OCI-LY1 (cell line): ENCODE measurements around the gene PRKG1.
"Not testable (repeated sequence)": the region's sequence is repeated elsewhere in the genome, so short reads cannot be mapped to it uniquely, and the experiment has no call there.

Source experiments
- H2AFZ ChIP-seq: fragments of 200-600 bp; sonication (generic), shearing (Covaris generic); 2 replicates; pipeline ENCODE4 v1.6.0; 2014; ENCODE audit warnings: antibody characterized with exemption, mild to moderate bottlenecking, low read length
- H3F3A ChIP-seq: fragments of 200-600 bp; sonication (generic), shearing (Covaris generic); 2 replicates; pipeline ENCODE4 v1.6.0; 2014; ENCODE audit warnings: mild to moderate bottlenecking, antibody characterized with exemption, low read length, moderate library complexity; ENCODE audit not compliant: insufficient read depth
- H3K27ac ChIP-seq: fragments of 200-600 bp; sonication (generic); 2 replicates; pipeline ENCODE4 v1.5.1; 2014; ENCODE audit warnings: low read length, mixed run types, mild to moderate bottlenecking, low read depth; ENCODE audit not compliant: poor library complexity, severe bottlenecking
- H3K27me3 ChIP-seq: fragments of 200-600 bp; sonication (generic); 2 replicates; pipeline ENCODE4 v1.6.0; 2014; ENCODE audit warnings: antibody characterized with exemption, mild to moderate bottlenecking, low read length, moderate library complexity; ENCODE audit not compliant: insufficient read depth
- H3K36me3 ChIP-seq: fragments of 200-600 bp; sonication (generic); 2 replicates; pipeline ENCODE4 v1.6.1; 2014; ENCODE audit warnings: mild to moderate bottlenecking, antibody characterized with exemption, low read length, moderate library complexity, mixed read lengths; ENCODE audit not compliant: insufficient read depth
- H3K4me1 ChIP-seq: fragments of 200-600 bp; sonication (generic); 2 replicates; pipeline ENCODE4 v1.5.1; 2014; ENCODE audit warnings: mild to moderate bottlenecking, low read length, moderate library complexity; ENCODE audit not compliant: insufficient read depth, severe bottlenecking
- H3K4me2 ChIP-seq: fragments of 200-600 bp; sonication (generic), shearing (Covaris generic); 2 replicates; pipeline ENCODE4 v1.6.1; 2014; ENCODE audit warnings: low read length
- H3K4me3 ChIP-seq: fragments of 200-600 bp; sonication (generic); 2 replicates; pipeline ENCODE4 v1.5.1; 2014; ENCODE audit warnings: low read length, low read depth, mild to moderate bottlenecking, mixed read lengths; ENCODE audit not compliant: poor library complexity, severe bottlenecking
- H3K79me2 ChIP-seq: fragments of 200-600 bp; shearing (Covaris generic); 2 replicates; pipeline ENCODE4 v1.6.1; 2016; ENCODE audit warnings: mixed run types, low read length, mixed read lengths; ENCODE audit not compliant: insufficient read depth
- H3K9ac ChIP-seq: fragments of 200-600 bp; sonication (generic), shearing (Covaris generic); 2 replicates; pipeline ENCODE4 v1.6.1; 2014; ENCODE audit warnings: mild to moderate bottlenecking, low read length, mixed read lengths
- H3K9me2 ChIP-seq: fragments of 200-600 bp; sonication (generic), shearing (Covaris generic); 2 replicates; pipeline ENCODE4 v1.6.1; 2014; ENCODE audit warnings: low read depth, mild to moderate bottlenecking, low read length, mixed read lengths
- H3K9me3 ChIP-seq: fragments of 200-600 bp; shearing (Covaris generic); 2 replicates; pipeline ENCODE4 v1.6.1; 2014; ENCODE audit warnings: low read length, mixed read lengths
- H4K20me1 ChIP-seq: fragments of 200-600 bp; sonication (generic), shearing (Covaris generic); 2 replicates; pipeline ENCODE4 v1.6.0; 2016; ENCODE audit warnings: mild to moderate bottlenecking, low read length; ENCODE audit not compliant: insufficient read depth
- EZH2 ChIP-seq: fragments of 200-600 bp; sonication (generic), shearing (Covaris generic); IDR thresholded peaks from 2 replicates; pipeline ENCODE4 v1.8.0; 2017; ENCODE audit warnings: borderline replicate concordance, mixed run types, mild to moderate bottlenecking, antibody characterized with exemption, low read length, moderate library complexity, mixed read lengths
- TF ChIP-seq, protein P1 (sequence below): fragments of 200-600 bp; sonication (generic), shearing (Covaris generic); IDR thresholded peaks from 2 replicates; pipeline ENCODE4 v1.5.1; 2017; ENCODE audit warnings: mild to moderate bottlenecking, antibody characterized with exemption, low read length, moderate library complexity, mixed read lengths

PRKG1 gene

DNA sequence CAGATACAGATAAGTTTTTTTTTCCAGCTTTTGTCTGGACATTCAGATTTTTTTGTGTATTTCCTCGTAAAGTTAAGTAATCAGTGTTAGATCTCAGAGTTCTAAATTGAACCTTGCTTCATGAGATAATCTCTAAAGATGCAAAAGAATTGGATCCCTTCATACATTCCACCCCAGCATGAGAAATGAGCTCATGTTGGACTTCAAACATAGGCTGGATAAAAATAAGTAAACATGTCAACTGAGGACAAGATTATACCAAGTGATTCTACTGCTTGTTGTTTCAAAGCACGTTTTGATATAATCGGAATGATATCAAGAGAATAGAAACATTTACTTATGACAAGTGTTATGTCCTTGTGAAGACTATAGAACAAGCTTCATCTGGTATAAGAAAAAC is 1122.8 kb downstream of the PRKG1 start:
- Histone ChIP-seq H3K9ac (no peak overlapping the region), H3K27me3 (no peaks in the 10 kb centered on the region), H3K79me2 (no peaks in the 10 kb centered on the region), H4K20me1 (no peaks in the 10 kb centered on the region; the same call in 1 of the 2 replicates), H3K4me3 (no peak overlapping the region), H3F3A (no peaks in the 10 kb centered on the region), H3K4me2 (no peak overlapping the region), H3K27ac (no peak overlapping the region), H2AFZ (no peak overlapping the region), H3K9me3 (no peaks in the 10 kb centered on the region), H3K4me1 (no peaks in the 10 kb centered on the region), H3K36me3 (no peaks in the 10 kb centered on the region), H3K9me2 (no peaks in the 10 kb centered on the region)
- no peak for TF ChIP-seq EZH2
- TF ChIP-seq, protein P1, sequence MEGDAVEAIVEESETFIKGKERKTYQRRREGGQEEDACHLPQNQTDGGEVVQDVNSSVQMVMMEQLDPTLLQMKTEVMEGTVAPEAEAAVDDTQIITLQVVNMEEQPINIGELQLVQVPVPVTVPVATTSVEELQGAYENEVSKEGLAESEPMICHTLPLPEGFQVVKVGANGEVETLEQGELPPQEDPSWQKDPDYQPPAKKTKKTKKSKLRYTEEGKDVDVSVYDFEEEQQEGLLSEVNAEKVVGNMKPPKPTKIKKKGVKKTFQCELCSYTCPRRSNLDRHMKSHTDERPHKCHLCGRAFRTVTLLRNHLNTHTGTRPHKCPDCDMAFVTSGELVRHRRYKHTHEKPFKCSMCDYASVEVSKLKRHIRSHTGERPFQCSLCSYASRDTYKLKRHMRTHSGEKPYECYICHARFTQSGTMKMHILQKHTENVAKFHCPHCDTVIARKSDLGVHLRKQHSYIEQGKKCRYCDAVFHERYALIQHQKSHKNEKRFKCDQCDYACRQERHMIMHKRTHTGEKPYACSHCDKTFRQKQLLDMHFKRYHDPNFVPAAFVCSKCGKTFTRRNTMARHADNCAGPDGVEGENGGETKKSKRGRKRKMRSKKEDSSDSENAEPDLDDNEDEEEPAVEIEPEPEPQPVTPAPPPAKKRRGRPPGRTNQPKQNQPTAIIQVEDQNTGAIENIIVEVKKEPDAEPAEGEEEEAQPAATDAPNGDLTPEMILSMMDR = no peak

GRCh38 chr10:52198540-52198939 is 1124.3 kb downstream of the PRKG1 start:
- Histone ChIP-seq H3K9me2 (no peaks in the 10 kb centered on the region), H3F3A (no peaks in the 10 kb centered on the region)

GRCh38 chr10:52204906-52205305 is 1130.6 kb downstream of the PRKG1 start:
- H3K27me3 ChIP-seq, H3K36me3 ChIP-seq, H3K27ac ChIP-seq: not testable (repeated sequence)

More at GRCh38 chr10:52198540-52198939, 1124.3 kb downstream of the PRKG1 start:
- no peak overlapping the region for H3K4me2 ChIP-seq
- no peak overlapping the region for H2AFZ ChIP-seq
- no peak overlapping the region for H3K4me3 ChIP-seq
- TF ChIP-seq, protein P1 = no peak
- TF ChIP-seq EZH2 = no peak
- no peak overlapping the region for H3K27ac ChIP-seq
- H3K36me3 ChIP-seq = no peaks in the 10 kb centered on the region
- H3K9me3 ChIP-seq = no peaks in the 10 kb centered on the region
- H3K27me3 ChIP-seq = no peaks in the 10 kb centered on the region
- no peaks in the 10 kb centered on the region; the same call in 1 of the 2 replicates for H4K20me1 ChIP-seq
- no peaks in the 10 kb centered on the region for H3K79me2 ChIP-seq
- no peak overlapping the region for H3K9ac ChIP-seq
- no peaks in the 10 kb centered on the region for H3K4me1 ChIP-seq

DNA sequence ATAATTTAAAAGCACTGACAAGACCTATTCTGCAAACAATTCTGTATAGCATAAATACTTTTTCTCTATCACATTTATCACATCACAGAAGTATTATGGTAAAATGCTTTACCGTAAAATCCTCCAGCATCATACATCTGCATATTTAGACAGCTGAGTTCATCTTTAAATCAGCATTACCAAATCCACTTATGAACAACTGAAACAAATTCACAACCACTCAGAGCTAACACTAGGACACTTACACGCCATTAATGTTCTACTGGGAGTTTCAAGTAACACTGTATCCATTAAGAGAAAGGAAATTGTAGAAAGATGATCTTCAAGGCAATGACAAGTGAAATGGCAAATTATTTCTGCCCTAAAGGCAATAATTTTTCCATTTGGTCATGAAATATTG is 1134.1 kb downstream of the PRKG1 start:
- no peaks in the 10 kb centered on the region for H3K36me3 ChIP-seq
- TF ChIP-seq EZH2 = no peak
- TF ChIP-seq, protein P1 = no peak
- no peaks in the 10 kb centered on the region for H3K79me2 ChIP-seq

More at GRCh38 chr10:52204906-52205305, 1130.6 kb downstream of the PRKG1 start:
- H3K9me3 ChIP-seq, H3K9ac ChIP-seq, H3K9me2 ChIP-seq, H3K79me2 ChIP-seq, H3K4me1 ChIP-seq, H3K4me2 ChIP-seq, H2AFZ ChIP-seq, H3K4me3 ChIP-seq, H3F3A ChIP-seq, H4K20me1 ChIP-seq: not testable (repeated sequence)

More for the DNA sequence above, 1134.1 kb downstream of the PRKG1 start:
- no peaks in the 10 kb centered on the region for H3K9me3 ChIP-seq
- H3K9ac ChIP-seq = no peak overlapping the region
- H2AFZ ChIP-seq = no peak overlapping the region
- H3K4me2 ChIP-seq = no peak overlapping the region
- H3F3A ChIP-seq = no peaks in the 10 kb centered on the region
- H3K4me3 ChIP-seq = no peak overlapping the region
- H3K27ac ChIP-seq = no peak overlapping the region
- H3K27me3 ChIP-seq = no peaks in the 10 kb centered on the region
- H4K20me1 ChIP-seq = no peaks in the 10 kb centered on the region
- no peaks in the 10 kb centered on the region for H3K9me2 ChIP-seq
- no peaks in the 10 kb centered on the region for H3K4me1 ChIP-seq
